Chondrocyte (in vitro differentiated cells): ENCODE measurements around the gene WSB2. TPM values are rescaled to one million over a fixed set of nuclear protein-coding genes. Genes with fewer than 3 reads are reported as not detected.

Experiments
- DNase-seq: peaks from one replicate; pipeline ENCODE4 v3.0.0; 2021; ENCODE audit warnings: mixed read lengths, low spot score
- H3K27ac Mint-ChIP-seq: one replicate; pipeline ENCODE4 v1.8.0; 2021; ENCODE audit warnings: mild to moderate bottlenecking, moderate library complexity, mixed read lengths; ENCODE audit not compliant: unreplicated experiment
- H3K27me3 Mint-ChIP-seq: 2 replicates; pipeline ENCODE4 v1.8.0; 2021; ENCODE audit warnings: low read depth, mixed read lengths
- H3K36me3 Mint-ChIP-seq: 2 replicates; pipeline ENCODE4 v1.8.0; 2021; ENCODE audit warnings: low read depth, mixed read lengths
- H3K4me1 Mint-ChIP-seq: 2 replicates; pipeline ENCODE4 v1.8.0; 2021; ENCODE audit warnings: low read depth, mild to moderate bottlenecking, mixed read lengths
- H3K4me3 Mint-ChIP-seq: one replicate; pipeline ENCODE4 v1.8.0; 2021; ENCODE audit warnings: mild to moderate bottlenecking, moderate library complexity, mixed read lengths; ENCODE audit not compliant: unreplicated experiment
- H3K9me3 Mint-ChIP-seq: 2 replicates; pipeline ENCODE4 v1.8.0; 2021; ENCODE audit warnings: low read depth, mixed read lengths
- CTCF ChIP-seq: fragments of 200-600 bp; sonication (generic); IDR thresholded peaks from 2 replicates; pipeline ENCODE4 v1.5.0; 2021; ENCODE audit warnings: antibody characterized with exemption, mild to moderate bottlenecking, moderate library complexity
- total RNA-seq: library from RNA; stranded (reverse); gene quantifications from 3 replicates; pipeline ENCODE4 v1.2.1, GENCODE V29; 2021

WSB2 gene
- total RNA-seq, 1 donor from 2014 or later, result 124 TPM

DNA sequence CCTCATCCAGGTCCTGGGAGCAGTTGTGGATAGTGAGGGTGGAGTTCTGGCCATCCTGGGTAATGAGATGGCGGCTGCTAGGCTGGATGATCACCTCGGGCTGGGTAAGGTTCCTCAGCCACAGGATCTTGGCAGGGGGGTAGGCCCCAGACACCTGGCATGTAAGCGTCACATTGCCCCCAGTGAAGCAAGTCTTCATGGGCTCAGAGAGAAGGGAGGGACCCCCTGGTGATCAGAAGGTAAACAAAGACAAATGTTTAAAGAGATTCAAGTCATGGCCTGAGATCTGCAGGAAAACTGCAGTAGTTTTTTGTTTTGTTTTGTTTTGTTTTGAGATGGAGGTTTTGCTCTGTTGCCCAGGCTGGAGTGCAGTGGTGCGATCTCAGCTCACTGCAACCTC lies 12.8 kb upstream of the WSB2 start:
- Mint-ChIP-seq H3K4me3 (no peak overlapping the region), H3K27me3 (no peaks in the 10 kb centered on the region), H3K4me1 (no peaks in the 10 kb centered on the region), H3K27ac (no peak overlapping the region), H3K9me3 (peaks cover 5% of the 10 kb centered on the region), H3K36me3 (peaks cover 3% of the 10 kb centered on the region)
- DNase-seq, result no peak
- no peak for TF ChIP-seq CTCF

DNA sequence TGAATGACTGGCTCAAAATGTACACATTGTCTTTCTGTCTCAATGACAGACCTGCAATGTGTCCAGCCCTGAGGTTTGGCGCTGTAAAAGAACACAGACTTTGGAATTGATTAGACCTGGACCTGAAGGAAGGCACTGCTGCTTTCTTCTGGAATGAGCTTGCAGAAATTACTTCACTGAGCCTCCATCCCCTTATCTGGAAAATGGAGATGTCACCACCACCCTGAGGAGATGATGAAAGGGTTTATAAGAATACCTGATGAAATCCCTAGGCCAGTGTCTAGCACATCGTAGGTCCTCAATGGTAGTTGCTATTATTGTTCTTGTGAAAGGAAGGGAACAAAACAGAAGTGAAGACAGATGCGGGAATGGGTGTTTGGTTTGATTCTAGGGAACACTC lies 9.7 kb upstream of the WSB2 start:
- Mint-ChIP-seq H3K4me3 (no peak overlapping the region), H3K36me3 (no peaks in the 10 kb centered on the region), H3K9me3 (no peaks in the 10 kb centered on the region), H3K27ac (no peak overlapping the region), H3K27me3 (no peaks in the 10 kb centered on the region), H3K4me1 (no peaks in the 10 kb centered on the region)
- no peak for TF ChIP-seq CTCF
- no peak for DNase-seq

DNA sequence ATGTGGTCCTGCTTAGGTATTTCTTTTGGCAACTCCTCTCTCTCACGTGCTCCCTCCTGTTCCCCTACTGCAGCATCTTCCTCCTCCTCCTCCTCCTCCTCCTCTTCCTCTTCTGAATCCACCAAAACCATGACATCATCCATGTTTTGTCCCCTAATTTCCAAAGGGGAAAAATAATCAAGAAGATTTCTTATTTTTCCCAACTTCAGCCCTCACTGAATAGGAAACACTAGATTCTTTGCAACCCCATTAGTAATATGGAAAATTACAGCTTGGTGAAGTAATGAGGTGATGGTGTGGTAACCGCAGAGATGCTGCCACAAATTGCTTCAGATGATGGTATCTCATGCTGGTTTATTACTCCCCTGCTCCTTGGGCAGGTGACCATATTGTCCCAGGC lies 7.5 kb upstream of the WSB2 start:
- Mint-ChIP-seq H3K36me3 (no peaks in the 10 kb centered on the region), H3K27ac (no peak overlapping the region), H3K9me3 (no peaks in the 10 kb centered on the region), H3K4me3 (no peak overlapping the region), H3K27me3 (no peaks in the 10 kb centered on the region), H3K4me1 (peaks cover 13% of the 10 kb centered on the region)
- TF ChIP-seq CTCF, result no peak
- DNase-seq, result no peak

- DNase-seq, result no peak
- H3K27ac Mint-ChIP-seq, result no peak overlapping the region
- H3K4me3 Mint-ChIP-seq, result no peak overlapping the region
- peaks cover 27% of the 10 kb centered on the region for H3K4me1 Mint-ChIP-seq
- no peaks in the 10 kb centered on the region for H3K36me3 Mint-ChIP-seq
- no peaks in the 10 kb centered on the region for H3K9me3 Mint-ChIP-seq
- no peaks in the 10 kb centered on the region for H3K27me3 Mint-ChIP-seq
- no peak for TF ChIP-seq CTCF
These were observed 4.4 kb upstream of the WSB2 start for GRCh38 chr12:118065380-118065779.

DNA sequence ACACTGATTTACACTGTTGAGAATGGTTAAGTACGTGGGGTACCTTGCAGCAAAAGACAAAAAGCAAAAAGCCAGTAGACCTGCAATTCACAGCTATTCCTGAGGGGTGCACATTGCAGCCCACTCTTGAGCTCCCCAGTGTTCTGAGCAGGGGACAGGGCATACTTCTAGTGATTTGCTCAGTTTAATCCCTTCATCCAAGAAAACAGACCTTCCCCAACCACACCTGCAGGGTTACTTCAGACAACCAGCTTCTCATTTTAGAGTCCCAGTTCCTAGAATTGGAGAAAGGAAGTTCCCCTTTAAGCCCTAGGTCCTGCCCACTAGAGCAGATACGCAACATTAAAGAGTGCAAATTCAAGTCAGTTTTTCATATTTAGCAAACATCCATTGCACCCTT lies 3.6 kb upstream of the WSB2 start:
- Mint-ChIP-seq H3K27ac (peak overlapping the region; percentile 43), H3K4me1 (peaks cover 35% of the 10 kb centered on the region), H3K4me3 (no peak overlapping the region)

More for the DNA sequence above, 3.6 kb upstream of the WSB2 start:
- no peak for DNase-seq
- no peaks in the 10 kb centered on the region for H3K36me3 Mint-ChIP-seq
- no peaks in the 10 kb centered on the region for H3K27me3 Mint-ChIP-seq
- no peaks in the 10 kb centered on the region for H3K9me3 Mint-ChIP-seq
- peak; percentile 29 for TF ChIP-seq CTCF
